ENCODE measurements around the gene SLBP.

DNA sequence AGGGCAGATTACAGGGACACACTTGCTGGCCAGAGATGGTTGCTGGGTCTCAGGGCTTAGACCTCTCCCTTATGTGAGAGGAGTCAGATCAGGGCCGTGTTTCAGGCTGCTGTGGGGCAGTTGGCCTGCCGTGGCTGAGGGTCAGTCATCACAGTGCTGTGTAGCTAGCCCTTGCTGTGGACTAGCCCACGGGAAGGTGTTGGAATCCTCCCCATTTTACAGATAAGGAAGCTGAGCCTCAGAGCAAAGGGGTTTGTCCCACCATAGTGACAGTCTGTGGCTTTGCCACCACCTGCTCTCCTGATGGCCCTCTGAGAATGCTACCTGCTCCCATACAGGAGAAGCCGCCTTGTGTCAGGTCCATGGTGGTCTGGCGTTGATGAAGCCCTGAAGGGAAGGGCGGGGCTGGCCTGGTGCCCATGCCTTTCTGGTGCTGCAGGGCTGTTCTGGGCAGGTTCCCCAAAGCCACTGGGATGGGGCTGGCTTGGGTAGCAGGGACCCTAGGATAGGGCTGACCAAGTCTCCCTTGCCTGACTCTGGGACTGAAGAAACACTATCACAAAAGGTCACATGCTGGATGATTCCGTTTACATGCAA is 25.6 kb downstream of the SLBP start:
- no peak for TF ChIP-seq SUZ12 (IDR thresholded peaks at IDR 0.05; ENCODE audit: extremely low read depth, insufficient read depth, insufficient read length)
- TF ChIP-seq ZNF274 (IDR thresholded peaks at IDR 0.05; ENCODE audit: low read depth, low read length): no peak
- no peak for TF ChIP-seq YY1 (IDR thresholded peaks at IDR 0.05; ENCODE audit: insufficient read depth, insufficient read length)
